Hematopoietic multipotent progenitor cell treated with erythropoietin and hydrocortisone succinate and interleukin-3 and kit ligand, for 6 days (in vitro differentiated cells): Measurements from ENCODE around the gene SELENOF.
A peak's percentile ranks its signal among the peaks of the same experiment; 100 is the strongest.
"Not testable (repeated sequence)": the region's sequence is repeated elsewhere in the genome, so short reads cannot be mapped to it uniquely, and the experiment has no call there.

ENCODE experiments used
- DNase-seq: peaks from one replicate; pipeline ENCODE4 v3.0.0-alpha.2; 2015

Gene SELENOF

GRCh38 chr1:86915737-86916235 is 1.9 kb upstream of the SELENOF start:
- DNase-seq, result no peak

- peak; percentile 71 for DNase-seq
Observed at GRCh38 chr1:86914998-86915736, 1.2 kb upstream of the SELENOF start.

- DNase-seq, result no peak
Observed at GRCh38 chr1:86914601-86914997, 673 bp upstream of the SELENOF start, which contains the start of gene HS2ST1. Gene HS2ST1 (plus strand): TSS chr1:86914635.

- peak; percentile 70 for DNase-seq
Observed at GRCh38 chr1:86913399-86913895, 479 bp downstream of the SELENOF start.

GRCh38 chr1:86912281-86912900 is 1.5 kb downstream of the SELENOF start:
- DNase-seq, result peak; percentile 13

GRCh38 chr1:86906419-86906818 is 7.5 kb downstream of the SELENOF start:
- peak; percentile 40 for DNase-seq

- no peak for DNase-seq
Observed at GRCh38 chr1:86905875-86906274, 8.1 kb downstream of the SELENOF start.

GRCh38 chr1:86899401-86899800 is 14.5 kb downstream of the SELENOF start:
- not testable (repeated sequence) for DNase-seq

- no peak for DNase-seq
Observed at GRCh38 chr1:86888327-86888726, 25.6 kb downstream of the SELENOF start.

GRCh38 chr1:86887479-86888162 is 26.3 kb downstream of the SELENOF start:
- no peak for DNase-seq

- no peak for DNase-seq
Observed at GRCh38 chr1:86875722-86876121, 38.2 kb downstream of the SELENOF start.

- no peak for DNase-seq
Observed at GRCh38 chr1:86872086-86872485, 41.8 kb downstream of the SELENOF start.

GRCh38 chr1:86871001-86871400 is 42.9 kb downstream of the SELENOF start:
- no peak for DNase-seq

- no peak for DNase-seq
Observed at GRCh38 chr1:86868477-86868876, 45.4 kb downstream of the SELENOF start.

- DNase-seq, result not testable (repeated sequence)
Observed at GRCh38 chr1:86867278-86867677, 46.6 kb downstream of the SELENOF start.

- no peak for DNase-seq
Observed at GRCh38 chr1:86866665-86867064, 47.3 kb downstream of the SELENOF start.

GRCh38 chr1:86865973-86866637 is 47.8 kb downstream of the SELENOF start:
- DNase-seq, result no peak

- no peak for DNase-seq
Observed at GRCh38 chr1:86862920-86863319, 51.0 kb downstream of the SELENOF start.

GRCh38 chr1:86861424-86861823 is 52.5 kb downstream of the SELENOF start:
- DNase-seq, result no peak

GRCh38 chr1:86860424-86860823 is 53.5 kb downstream of the SELENOF start:
- DNase-seq, result no peak

GRCh38 chr1:86860020-86860419 is 53.9 kb downstream of the SELENOF start:
- no peak for DNase-seq

- no peak for DNase-seq
Observed at GRCh38 chr1:86858524-86859261, 55.2 kb downstream of the SELENOF start.
